AG08395 (cell line): ENCODE results near the gene SCARB1.

ENCODE experiments used
- DNase-seq: peaks from one replicate; pipeline ENCODE4 v3.0.0; 2012; ENCODE audit warnings: mixed read lengths, low spot score

SCARB1 gene

GRCh38 chr12:124745891-124746570, 117.6 kb downstream of the SCARB1 start:
- DNase-seq = peak; percentile 97

GRCh38 chr12:124745465-124745890, 118.2 kb downstream of the SCARB1 start:
- DNase-seq = no peak

GRCh38 chr12:124744659-124745464, 118.8 kb downstream of the SCARB1 start:
- DNase-seq = no peak

- no peak for DNase-seq
Observed at GRCh38 chr12:124744273-124744640, 119.4 kb downstream of the SCARB1 start.

- no peak for DNase-seq
Observed at GRCh38 chr12:124743479-124744272, 120.0 kb downstream of the SCARB1 start.

GRCh38 chr12:124742678-124743077, 121.0 kb downstream of the SCARB1 start:
- no peak for DNase-seq

GRCh38 chr12:124742111-124742510, 121.6 kb downstream of the SCARB1 start:
- DNase-seq = no peak

- DNase-seq = no peak
Observed at GRCh38 chr12:124741211-124741610, 122.5 kb downstream of the SCARB1 start.

GRCh38 chr12:124740691-124741137, 123.0 kb downstream of the SCARB1 start:
- no peak for DNase-seq

- DNase-seq = no peak
Observed at GRCh38 chr12:124739953-124740561, 123.6 kb downstream of the SCARB1 start.

- DNase-seq = no peak
Observed at GRCh38 chr12:124738636-124739467, 124.8 kb downstream of the SCARB1 start.

GRCh38 chr12:124737772-124738635, 125.7 kb downstream of the SCARB1 start:
- no peak for DNase-seq

GRCh38 chr12:124737040-124737419, 126.6 kb downstream of the SCARB1 start:
- no peak for DNase-seq

- DNase-seq = no peak
Observed at GRCh38 chr12:124736115-124737039, 127.3 kb downstream of the SCARB1 start.

GRCh38 chr12:124734224-124734788, 129.4 kb downstream of the SCARB1 start:
- no peak for DNase-seq

GRCh38 chr12:124733086-124733485, 130.6 kb downstream of the SCARB1 start:
- DNase-seq = no peak

GRCh38 chr12:124732275-124733075, 131.2 kb downstream of the SCARB1 start:
- peak; percentile 64 for DNase-seq

GRCh38 chr12:124731869-124732268, 131.8 kb downstream of the SCARB1 start:
- DNase-seq = no peak
